ENCODE data around the gene FOXO6. TPM values are rescaled to one million over a fixed set of nuclear protein-coding genes. Genes with fewer than 3 reads are reported as not detected.

The FOXO6 gene
- total RNA-seq (2014; rRNA removed; shearing (Covaris generic)) (not detected in 2 replicates), polyA plus RNA-seq (2016; fragmentation: Nextera tagmentation; extraction: Ambion mirVana) (not detected in 2 replicates)

DNA sequence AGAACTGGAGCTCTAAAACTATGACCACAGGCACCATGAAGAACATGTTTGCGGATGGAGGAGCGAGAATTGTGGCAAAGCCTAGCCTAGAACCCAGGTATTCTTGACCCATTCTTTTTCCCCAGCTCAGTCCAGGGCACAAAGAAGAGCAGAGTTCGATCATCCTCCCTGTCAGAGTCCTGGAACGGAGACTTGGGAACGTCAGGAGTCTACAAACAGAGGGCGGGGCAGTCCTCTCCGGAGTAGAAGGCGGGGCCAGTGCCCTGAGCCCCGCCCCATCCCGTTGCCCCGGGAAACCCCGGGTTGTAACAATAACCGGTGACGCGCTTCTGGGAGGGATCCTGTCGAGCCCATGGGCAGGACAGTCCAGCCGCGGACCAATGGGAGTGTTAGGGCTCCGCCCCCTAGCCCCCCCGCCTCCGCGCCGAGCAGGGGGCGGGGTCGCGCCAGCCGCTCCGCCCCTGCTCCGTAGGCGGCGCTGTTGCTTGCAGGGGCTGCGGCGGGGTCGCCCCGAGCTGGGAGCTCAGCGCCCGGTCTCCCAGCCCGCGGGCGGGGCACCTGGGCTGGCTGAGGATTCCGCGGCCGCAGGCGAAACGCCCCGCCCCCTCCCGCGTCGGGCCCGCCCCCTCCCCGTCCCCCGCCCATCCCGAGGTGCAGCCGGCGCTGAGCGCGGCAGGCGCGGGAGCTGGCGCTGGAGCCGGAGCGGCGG lies at the start of gene FOXO6:
TSS of gene FOXO6 (plus strand) at position 649 of the 709 bp plus-strand sequence.
- in situ Hi-C loops (cut with MboI): no loop called here
- Histone ChIP-seq H3K9me3 (ENCODE audit: low read depth) (no peaks in the 10 kb centered on the region), H3K9me2 (ENCODE audit: insufficient read depth) (no peaks in the 10 kb centered on the region), H3K4me3 (peak within 1 kb of the TSS; percentile 71), H2AFZ (peak within 1 kb of the TSS; percentile 56), H3K27me3 (replicated peaks; ENCODE audit: insufficient read depth) (peaks cover 27% of the 10 kb centered on the region), H3K36me3 (ENCODE audit: low read depth) (no peaks in the 10 kb centered on the region), H3K4me2 (ENCODE audit: unreplicated experiment) (peak within 1 kb of the TSS; percentile 57), H3F3A (ENCODE audit: insufficient read depth) (no peaks in the 10 kb centered on the region), H3K27ac (no peak within 1 kb of the TSS), H4K20me1 (ENCODE audit: insufficient read depth) (no peaks in the 10 kb centered on the region), H3K9ac (peak within 1 kb of the TSS; percentile 47), H3K79me2 (ENCODE audit: insufficient read depth) (no peaks in the 10 kb centered on the region), H3K4me1 (ENCODE audit: insufficient read depth) (no peaks in the 10 kb centered on the region)
- WGBS, 2 experiments (ENCODE audit: low coverage in 1 of 2, low lambda C conversion rate in 2 of 2, missing lambda C conversion rate in 2 of 2): 7 to 11% methylated on average over 27 to 38 of the region's 63 CpGs
- peak; percentile 100 for DNase-seq
- TF ChIP-seq EZH2 (IDR thresholded peaks at IDR 0.05; ENCODE audit: insufficient read depth, poor library complexity, severe bottlenecking) (no peak), EZH2phosphoT487 (IDR thresholded peaks at IDR 0.05; ENCODE audit: insufficient read depth, low read depth) (no peak)

DNA sequence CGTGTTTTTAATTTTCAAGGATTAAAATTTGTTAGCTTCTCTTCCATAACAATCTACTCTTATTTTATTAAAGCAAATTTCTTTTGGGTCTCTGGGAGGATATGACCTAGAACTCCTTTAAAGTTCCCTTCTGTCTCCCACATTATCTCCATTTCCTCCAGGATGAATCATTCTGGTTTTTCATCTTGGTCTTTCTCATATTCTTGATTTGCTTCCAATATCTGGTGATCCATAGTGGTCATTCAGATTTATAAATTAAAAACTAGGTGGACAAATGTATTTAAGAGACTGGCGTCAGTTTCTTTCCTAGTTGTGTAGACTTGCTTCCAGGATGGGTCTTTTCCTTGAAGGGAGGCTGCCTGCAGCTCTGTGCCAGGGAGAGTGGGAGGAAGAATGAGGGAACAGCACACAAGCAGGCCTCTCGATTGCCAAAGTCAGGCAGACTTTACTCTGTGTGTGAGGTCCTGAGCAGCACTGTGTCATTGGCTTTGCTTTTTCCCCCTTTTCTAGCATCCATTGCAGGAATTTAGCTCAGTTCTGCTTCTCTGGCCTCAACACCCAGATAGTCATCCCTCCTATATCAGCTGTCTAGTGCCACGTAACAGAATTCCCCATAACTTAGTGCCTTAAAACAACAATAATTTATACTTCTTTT lies 48.1 kb upstream of the FOXO6 start:
- Histone ChIP-seq H3K27me3 (replicated peaks; ENCODE audit: insufficient read depth) (no peaks in the 10 kb centered on the region), H4K20me1 (ENCODE audit: insufficient read depth) (no peaks in the 10 kb centered on the region), H3K9me2 (ENCODE audit: insufficient read depth) (no peaks in the 10 kb centered on the region), H3K9me3 (ENCODE audit: low read depth) (no peaks in the 10 kb centered on the region), H2AFZ (peak overlapping the region; percentile 52), H3K79me2 (ENCODE audit: insufficient read depth) (no peaks in the 10 kb centered on the region), H3K36me3 (ENCODE audit: low read depth) (no peaks in the 10 kb centered on the region), H3F3A (ENCODE audit: insufficient read depth) (0 out of 2 replicates have a peak, but pooled peaks cover 11% of the 10 kb centered on the region), H3K27ac (peak overlapping the region; percentile 64), H3K4me2 (ENCODE audit: unreplicated experiment) (no peak overlapping the region), H3K4me3 (no peak overlapping the region), H3K4me1 (ENCODE audit: insufficient read depth) (peaks cover 12% of the 10 kb centered on the region; the same call in 1 of the 2 replicates), H3K9ac (peak overlapping the region; percentile 40)
- WGBS, 2 experiments (ENCODE audit: low coverage in 1 of 2, low lambda C conversion rate in 2 of 2, missing lambda C conversion rate in 2 of 2): 36 to 40% methylated on average over 4 of the region's 4 CpGs
- in situ Hi-C loops (cut with MboI): no loop called here
- TF ChIP-seq EZH2phosphoT487 (IDR thresholded peaks at IDR 0.05; ENCODE audit: insufficient read depth, low read depth) (no peak), EZH2 (IDR thresholded peaks at IDR 0.05; ENCODE audit: insufficient read depth, poor library complexity, severe bottlenecking) (no peak)
- peak; percentile 65 for DNase-seq

DNA sequence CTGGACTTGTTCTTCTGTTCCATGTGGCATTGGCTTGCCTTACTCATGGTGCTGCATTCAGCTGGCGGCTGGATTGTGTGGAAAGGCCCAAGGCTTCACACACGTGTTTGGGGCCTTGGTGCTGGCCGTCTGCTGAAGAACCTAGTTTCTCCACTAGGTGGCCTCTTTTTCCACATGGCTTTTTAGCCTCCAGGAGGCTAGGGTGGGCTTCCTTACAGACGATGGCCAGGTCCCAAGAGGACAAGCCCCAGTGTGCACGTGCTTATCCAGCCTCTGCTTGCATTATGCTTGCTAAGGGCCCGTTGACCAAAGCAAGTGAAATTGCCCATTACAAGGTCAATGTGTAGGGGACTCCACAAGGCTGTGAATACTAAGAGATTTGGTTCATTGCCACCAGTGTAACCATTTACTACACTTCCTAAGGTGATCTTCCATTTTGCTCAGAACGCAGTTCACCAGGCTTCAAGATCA lies 47.5 kb upstream of the FOXO6 start:
- peak overlapping the region; percentile 64 for H3K27ac ChIP-seq
- H3K4me3 ChIP-seq: no peak overlapping the region
- peak overlapping the region; percentile 40 for H3K9ac ChIP-seq
- 0 out of 2 replicates have a peak, but pooled peaks cover 11% of the 10 kb centered on the region for H3F3A ChIP-seq (ENCODE audit: insufficient read depth)
- in situ Hi-C loops (cut with MboI): no loop called here
- WGBS, 2 experiments (ENCODE audit: low coverage in 1 of 2, low lambda C conversion rate in 2 of 2, missing lambda C conversion rate in 2 of 2): 50 to 56% methylated on average over 7 of the region's 7 CpGs
- no peak overlapping the region for H3K4me2 ChIP-seq (ENCODE audit: unreplicated experiment)
- H3K36me3 ChIP-seq (ENCODE audit: low read depth): no peaks in the 10 kb centered on the region
- H3K27me3 ChIP-seq (replicated peaks; ENCODE audit: insufficient read depth): no peaks in the 10 kb centered on the region
- no peaks in the 10 kb centered on the region for H3K79me2 ChIP-seq (ENCODE audit: insufficient read depth)
- H3K4me1 ChIP-seq (ENCODE audit: insufficient read depth): peaks cover 12% of the 10 kb centered on the region; the same call in 1 of the 2 replicates
- H3K9me3 ChIP-seq (ENCODE audit: low read depth): no peaks in the 10 kb centered on the region
- no peak for TF ChIP-seq EZH2 (IDR thresholded peaks at IDR 0.05; ENCODE audit: insufficient read depth, poor library complexity, severe bottlenecking)
- no peak for TF ChIP-seq EZH2phosphoT487 (IDR thresholded peaks at IDR 0.05; ENCODE audit: insufficient read depth, low read depth)
- no peaks in the 10 kb centered on the region for H3K9me2 ChIP-seq (ENCODE audit: insufficient read depth)
- peak; percentile 68 for DNase-seq
- H4K20me1 ChIP-seq (ENCODE audit: insufficient read depth): no peaks in the 10 kb centered on the region
- peak overlapping the region; percentile 52 for H2AFZ ChIP-seq

DNA sequence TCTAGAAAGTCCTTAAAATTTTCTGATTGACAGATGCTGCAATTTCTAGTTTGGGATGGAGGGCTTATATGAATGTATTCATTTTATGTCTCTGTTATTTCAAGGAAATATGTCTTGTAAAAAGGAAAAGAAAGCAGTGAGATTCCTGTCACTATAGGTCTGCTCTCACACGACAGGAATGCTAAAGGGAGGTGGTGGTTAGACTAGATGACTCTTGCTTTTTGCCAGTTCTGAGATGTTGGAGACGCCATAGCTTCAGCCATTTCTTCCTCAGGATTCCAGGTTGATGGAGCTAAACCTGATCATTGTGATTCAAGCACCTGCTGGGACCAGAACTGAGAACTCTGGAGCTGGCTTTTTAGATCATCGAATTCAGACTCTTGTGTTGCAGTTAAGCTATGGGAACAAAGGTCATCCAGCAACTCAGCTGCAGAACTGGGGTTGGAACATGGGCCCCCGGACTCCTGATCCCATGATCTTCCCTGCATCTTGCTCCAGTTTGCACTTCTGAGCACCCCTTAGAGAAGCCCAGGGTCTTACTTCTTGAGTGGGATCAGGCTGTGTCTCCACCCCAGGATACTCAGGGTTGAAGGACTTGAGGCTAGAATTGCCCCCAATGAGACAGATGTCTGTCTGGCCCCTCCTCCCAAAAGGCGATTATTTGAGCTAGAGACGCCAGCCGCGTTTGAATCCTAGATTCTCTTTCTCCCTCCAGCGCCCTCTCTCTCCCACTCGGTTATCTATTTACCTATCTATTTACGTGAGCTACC lies 46.7 kb upstream of the FOXO6 start:
- DNase-seq: peak; percentile 26
- H3K27ac ChIP-seq: no peak overlapping the region
- in situ Hi-C loops (cut with MboI): no loop called here

More for the DNA sequence above, 46.7 kb upstream of the FOXO6 start:
- Histone ChIP-seq H3K36me3 (ENCODE audit: low read depth) (no peaks in the 10 kb centered on the region), H3K4me3 (no peak overlapping the region), H4K20me1 (ENCODE audit: insufficient read depth) (no peaks in the 10 kb centered on the region), H3F3A (ENCODE audit: insufficient read depth) (0 out of 2 replicates have a peak, but pooled peaks cover 11% of the 10 kb centered on the region), H3K9me2 (ENCODE audit: insufficient read depth) (no peaks in the 10 kb centered on the region), H3K9me3 (ENCODE audit: low read depth) (no peaks in the 10 kb centered on the region), H3K4me1 (ENCODE audit: insufficient read depth) (peaks cover 12% of the 10 kb centered on the region; the same call in 1 of the 2 replicates), H3K79me2 (ENCODE audit: insufficient read depth) (no peaks in the 10 kb centered on the region), H3K27me3 (replicated peaks; ENCODE audit: insufficient read depth) (no peaks in the 10 kb centered on the region), H3K4me2 (ENCODE audit: unreplicated experiment) (no peak overlapping the region), H2AFZ (no peak overlapping the region), H3K9ac (no peak overlapping the region)
- 69 to 71% methylated on average over 11 of the region's 11 CpGs for WGBS, 2 experiments (ENCODE audit: low coverage in 1 of 2, low lambda C conversion rate in 2 of 2, missing lambda C conversion rate in 2 of 2)
- no peak for TF ChIP-seq EZH2phosphoT487 (IDR thresholded peaks at IDR 0.05; ENCODE audit: insufficient read depth, low read depth)
- no peak for TF ChIP-seq EZH2 (IDR thresholded peaks at IDR 0.05; ENCODE audit: insufficient read depth, poor library complexity, severe bottlenecking)
